Uterus (tissue), 2 donors: ENCODE measurements around the gene DCAF8L2.

Experiments used
- POLR2A ChIP-seq, 2 donors: fragments of 450-650 bp; IDR thresholded peaks; one replicate each; pipeline ENCODE4 v1.6.1; 2016; ENCODE audit warnings: antibody characterized with exemption in 2 of 2, mild to moderate bottlenecking in 1 of 2, moderate library complexity in 1 of 2
- TF ChIP-seq, protein P1 (sequence below), 4 experiments: fragments of 200-600 bp in 2 of 4; fragments of 450-650 bp in 2 of 4; sonication (generic) in 2 of 4; IDR thresholded peaks; one replicate each; pipeline ENCODE4 v1.5.1; 2016 to 2019; ENCODE audit warnings: antibody characterized with exemption in 4 of 4, mild to moderate bottlenecking in 2 of 4, moderate library complexity in 1 of 4

DNA sequence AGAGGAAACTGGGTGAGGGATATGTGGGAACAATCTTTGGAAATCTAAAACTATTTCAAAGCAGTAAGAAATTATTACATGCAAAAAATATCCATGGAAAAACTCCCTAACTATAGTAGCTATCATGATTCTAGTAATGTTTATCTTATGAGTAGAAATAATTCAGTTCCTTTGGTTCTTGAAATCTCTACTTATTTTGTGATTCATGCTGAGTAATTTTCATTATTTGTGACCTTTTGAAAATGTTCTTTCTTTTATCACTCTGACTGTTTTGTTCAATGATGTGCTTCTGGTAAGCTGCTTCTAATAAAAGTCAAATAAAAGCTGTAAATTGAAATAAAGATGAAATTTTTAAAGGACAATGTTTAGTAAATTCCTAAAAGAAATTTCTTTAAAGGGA is 177.2 kb downstream of the DCAF8L2 start:
- TF ChIP-seq, protein P1, sequence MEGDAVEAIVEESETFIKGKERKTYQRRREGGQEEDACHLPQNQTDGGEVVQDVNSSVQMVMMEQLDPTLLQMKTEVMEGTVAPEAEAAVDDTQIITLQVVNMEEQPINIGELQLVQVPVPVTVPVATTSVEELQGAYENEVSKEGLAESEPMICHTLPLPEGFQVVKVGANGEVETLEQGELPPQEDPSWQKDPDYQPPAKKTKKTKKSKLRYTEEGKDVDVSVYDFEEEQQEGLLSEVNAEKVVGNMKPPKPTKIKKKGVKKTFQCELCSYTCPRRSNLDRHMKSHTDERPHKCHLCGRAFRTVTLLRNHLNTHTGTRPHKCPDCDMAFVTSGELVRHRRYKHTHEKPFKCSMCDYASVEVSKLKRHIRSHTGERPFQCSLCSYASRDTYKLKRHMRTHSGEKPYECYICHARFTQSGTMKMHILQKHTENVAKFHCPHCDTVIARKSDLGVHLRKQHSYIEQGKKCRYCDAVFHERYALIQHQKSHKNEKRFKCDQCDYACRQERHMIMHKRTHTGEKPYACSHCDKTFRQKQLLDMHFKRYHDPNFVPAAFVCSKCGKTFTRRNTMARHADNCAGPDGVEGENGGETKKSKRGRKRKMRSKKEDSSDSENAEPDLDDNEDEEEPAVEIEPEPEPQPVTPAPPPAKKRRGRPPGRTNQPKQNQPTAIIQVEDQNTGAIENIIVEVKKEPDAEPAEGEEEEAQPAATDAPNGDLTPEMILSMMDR (IDR thresholded peaks at IDR 0.05), result no peak
- no peak for TF ChIP-seq POLR2A (IDR thresholded peaks at IDR 0.05)
